SK-N-SH (cell line): ENCODE results near the gene CYFIP1. TPM values are rescaled to one million over a fixed set of nuclear protein-coding genes. Genes with fewer than 3 reads are reported as not detected.

ENCODE experiments used
- CTCF ChIA-PET: fragments of 300-600, 350-600 bp; formaldehyde crosslinking; extraction: SDS; loops from one replicate; lab custom pipeline; 2021; lab: Yijun Ruan, JAX
- POLR2A ChIA-PET: fragments of 350-600 bp; sonication (Branson Sonifier 250); formaldehyde crosslinking; extraction: SDS; loops from one replicate; lab custom pipeline; 2020; ENCODE audit warnings: antibody characterized with exemption, inconsistent platforms; lab: Yijun Ruan, JAX
- DNase-seq: peaks from one replicate; pipeline ENCODE4 v3.0.0; 2012
- H2AFZ ChIP-seq: fragments of 200-600 bp; sonication (generic); 2 replicates; pipeline ENCODE4 v1.8.1; 2016; ENCODE audit warnings: antibody characterized with exemption, mild to moderate bottlenecking, low read depth
- H3F3A ChIP-seq: fragments of 200-600 bp; sonication (generic); replicated peaks from 2 replicates; pipeline ENCODE3; 2016; ENCODE audit warnings: antibody characterized with exemption, mild to moderate bottlenecking; ENCODE audit not compliant: insufficient read depth
- H3K27ac ChIP-seq, 2 experiments: fragments of 200-500 bp in 1 of 2; fragments of 200-600 bp in 1 of 2; sonication (Bioruptor generic) in 1 of 2; sonication (generic), shearing (Covaris generic) in 1 of 2; 2 replicates each; pipeline versions ENCODE4 v1.5.1 to v1.6.1; 2014 to 2016; ENCODE audit warnings: low read depth in 2 of 2, inconsistent platforms in 1 of 2, low read length in 1 of 2, mild to moderate bottlenecking in 1 of 2, mixed read lengths in 1 of 2
- H3K27me3 ChIP-seq: fragments of 200-600 bp; sonication (generic), shearing (Covaris generic); 2 replicates; pipeline ENCODE4 v1.6.1; 2016; ENCODE audit warnings: mixed run types; ENCODE audit not compliant: insufficient read depth
- H3K36me3 ChIP-seq, 2 experiments: fragments of 200-500 bp in 1 of 2; fragments of 200-600 bp in 1 of 2; sonication (Bioruptor generic) in 1 of 2; sonication (generic) in 1 of 2; replicated peaks in 1 of 2; 2 replicates each; pipeline versions ENCODE3 to v1.5.1; 2014 to 2016; ENCODE audit warnings: low read length in 1 of 2, mild to moderate bottlenecking in 1 of 2; ENCODE audit not compliant: insufficient read depth in 2 of 2, control insufficient read depth in 1 of 2
- H3K4me1 ChIP-seq, 2 experiments: fragments of 200-500 bp in 1 of 2; fragments of 200-600 bp in 1 of 2; sonication (Bioruptor generic) in 1 of 2; sonication (generic), shearing (Covaris generic) in 1 of 2; 2 replicates each; pipeline versions ENCODE4 v1.5.1 to v1.6.1; 2014 to 2016; ENCODE audit warnings: low read depth in 1 of 2, low read length in 1 of 2, mixed run types in 1 of 2; ENCODE audit not compliant: insufficient read depth in 2 of 2, control insufficient read depth in 1 of 2
- H3K4me2 ChIP-seq: fragments of 200-600 bp; sonication (generic), shearing (Covaris generic); 2 replicates; pipeline ENCODE4 v1.6.1; 2017; ENCODE audit warnings: mixed run types
- H3K4me3 ChIP-seq, 2 experiments: fragments of 200-500 bp in 1 of 2; fragments of 200-600 bp in 1 of 2; sonication (Bioruptor generic) in 1 of 2; sonication (generic), shearing (Covaris generic) in 1 of 2; 2 replicates each; pipeline versions ENCODE4 v1.5.1 to v1.8.1; 2014 to 2016; ENCODE audit warnings: low read depth in 2 of 2, inconsistent platforms in 1 of 2, low read length in 1 of 2, mild to moderate bottlenecking in 1 of 2, mixed read lengths in 1 of 2, moderate library complexity in 1 of 2
- H3K79me2 ChIP-seq: fragments of 200-600 bp; sonication (generic); 2 replicates; pipeline ENCODE4 v1.8.1; 2017; ENCODE audit warnings: mild to moderate bottlenecking; ENCODE audit not compliant: insufficient read depth
- H3K9ac ChIP-seq: fragments of 200-600 bp; sonication (generic); 2 replicates; pipeline ENCODE4 v1.6.1; 2017; ENCODE audit warnings: mixed run types
- H3K9me2 ChIP-seq: fragments of 200-600 bp; sonication (generic); 2 replicates; pipeline ENCODE4 v1.6.1; 2017; ENCODE audit warnings: mixed run types
- H3K9me3 ChIP-seq: fragments of 200-600 bp; sonication (generic); 2 replicates; pipeline ENCODE4 v1.6.1; 2017; ENCODE audit warnings: mixed run types, mild to moderate bottlenecking, moderate library complexity
- H4K20me1 ChIP-seq: fragments of 200-600 bp; sonication (generic); 2 replicates; pipeline ENCODE4 v1.6.1; 2017; ENCODE audit warnings: mild to moderate bottlenecking, mixed run types; ENCODE audit not compliant: insufficient read depth
- EP300 ChIP-seq, 2 experiments: IDR thresholded peaks; 2 replicates each; pipeline versions ENCODE4 v1.4.0 to v1.6.1; 2012; ENCODE audit warnings: borderline replicate concordance in 1 of 2, low read depth in 1 of 2, low read length in 1 of 2
- EZH2phosphoT487 ChIP-seq: fragments of 200-600 bp; sonication (generic); IDR thresholded peaks from 2 replicates; pipeline ENCODE4 v1.6.1; 2017; ENCODE audit warnings: low read depth, mixed run types, mild to moderate bottlenecking, antibody characterized with exemption, moderate library complexity, borderline replicate concordance
- FOXJ3 ChIP-seq: sonication (generic); formaldehyde crosslinking; IDR thresholded peaks from 2 replicates; pipeline ENCODE4 v1.5.1; 2020; ENCODE audit warnings: mild to moderate bottlenecking, missing genetic modification reagents
- FOXM1 ChIP-seq: IDR thresholded peaks from 2 replicates; pipeline ENCODE4 v1.4.0; 2012; ENCODE audit warnings: low read depth, mild to moderate bottlenecking
- POLR2AphosphoS5 ChIP-seq: IDR thresholded peaks from 2 replicates; pipeline ENCODE4 v1.6.1; 2012; ENCODE audit warnings: low read depth, low read length
- RAD21 ChIP-seq: IDR thresholded peaks from 2 replicates; pipeline ENCODE4 v1.6.1; 2012; ENCODE audit warnings: mild to moderate bottlenecking, low read length
- YY1 ChIP-seq: IDR thresholded peaks from 2 replicates; pipeline ENCODE4 v1.4.0; 2012; ENCODE audit warnings: low read depth, mild to moderate bottlenecking
- WGBS: methylation state at CpG from one replicate; pipeline ENCODE4 v1.1.6; 2017; ENCODE audit warnings: low lambda C conversion rate; 5-methylcytosine and 5-hydroxymethylcytosine counted together
- polyA plus RNA-seq, 3 experiments: library from polyadenylated mRNA; depleted of rRNA; stranded (reverse); fragments of >200 nt; gene quantifications; 2 replicates each; pipeline ENCODE4 v1.2.3, GENCODE V29; 2012

The CYFIP1 gene
- polyA plus RNA-seq, 1 of the 3 experiments (the other 2 are of a cell fraction) = 53.4 TPM

DNA sequence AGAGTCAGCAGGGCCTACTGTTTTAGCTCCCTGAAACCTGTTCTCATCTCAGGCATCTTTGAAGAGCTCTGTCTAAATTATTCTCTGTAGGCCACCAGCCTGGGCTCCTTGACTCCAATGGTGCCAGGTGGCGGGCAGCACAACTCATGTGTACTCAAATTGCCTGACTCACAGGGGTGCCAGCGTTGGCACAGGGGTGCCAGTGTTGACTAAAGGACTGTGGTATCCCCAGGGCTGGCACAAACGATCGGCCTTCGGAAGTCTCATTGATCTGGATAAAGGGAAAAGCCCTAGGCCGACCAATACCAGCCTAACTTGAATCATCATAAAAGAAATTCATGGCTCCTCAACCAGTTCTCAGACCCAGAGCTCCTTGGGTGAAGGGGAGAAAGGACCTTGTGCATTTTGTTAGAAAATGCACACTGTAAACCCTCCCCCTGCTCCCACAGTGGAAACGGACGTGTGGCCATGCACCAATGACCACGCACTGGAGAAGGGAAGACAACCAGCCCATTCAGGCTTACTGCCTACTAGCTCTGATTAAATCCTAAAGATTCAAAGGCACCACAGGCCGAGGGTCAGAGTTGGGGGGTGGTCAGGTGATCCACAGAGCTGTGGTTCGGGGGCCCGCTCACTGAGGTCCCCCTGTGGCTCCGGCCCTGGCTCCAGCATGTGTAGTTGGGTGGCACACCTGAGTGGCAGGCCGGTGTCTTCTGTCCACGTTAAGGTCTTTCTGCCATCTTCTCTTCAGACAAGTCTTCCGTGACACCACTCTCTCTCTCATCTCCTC, 72.8 kb downstream of the CYFIP1 start:
- H3K9ac ChIP-seq = no peak overlapping the region
- H3K4me2 ChIP-seq = no peak overlapping the region
- POLR2A ChIA-PET = no interaction called here
- no peaks in the 10 kb centered on the region for H3F3A ChIP-seq
- H3K4me3 ChIP-seq = no peak overlapping the region
- H3K9me3 ChIP-seq = no peaks in the 10 kb centered on the region
- H3K4me1 ChIP-seq = peaks cover 0 to 8% of the 10 kb centered on the region in 2 experiments; a peak in 1 of 4 replicates
- TF ChIP-seq POLR2AphosphoS5 = no peak
- no peak for TF ChIP-seq EP300 (IDR thresholded peaks at IDR 0.05; ENCODE audit: borderline replicate concordance in 1 of 2, low read depth in 1 of 2, low read length in 1 of 2)
- no peak for TF ChIP-seq RAD21
- H2AFZ ChIP-seq = no peak overlapping the region
- H3K27ac ChIP-seq = no peak overlapping the region
- peaks cover 31 to 68% of the 10 kb centered on the region in 2 experiments for H3K36me3 ChIP-seq
- H3K9me2 ChIP-seq = no peaks in the 10 kb centered on the region
- 94% methylated on average over 12 of the region's 16 CpGs for WGBS
- no peaks in the 10 kb centered on the region for H3K27me3 ChIP-seq
- H3K79me2 ChIP-seq = no peaks in the 10 kb centered on the region
- DNase-seq = no peak
- no peaks in the 10 kb centered on the region for H4K20me1 ChIP-seq
- CTCF ChIA-PET = interaction anchor here (1.1 kb wide), 1 partner anchor 162 kb away, joined by 3 read pairs; no protein-coding TSS in a partner anchor

DNA sequence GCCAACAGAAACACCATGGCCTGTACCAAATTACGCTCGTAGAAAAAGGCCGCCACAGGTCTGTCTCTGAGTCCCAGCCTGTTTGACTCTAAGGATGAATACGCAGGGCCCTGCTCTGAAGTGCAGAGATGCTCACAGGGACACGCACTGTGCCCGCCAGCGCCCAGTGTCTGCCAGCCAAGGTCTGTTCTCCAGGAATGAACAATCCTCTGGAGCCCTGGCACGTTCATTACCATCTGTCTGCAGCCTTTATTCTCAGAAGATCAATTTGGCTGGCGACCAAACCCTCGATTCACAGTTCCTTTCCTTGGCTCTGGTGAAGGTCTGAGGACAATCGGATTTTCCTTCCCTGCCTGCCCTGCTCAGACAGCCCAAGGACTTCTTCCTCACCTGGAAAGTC, 75.4 kb downstream of the CYFIP1 start:
- H3K9ac ChIP-seq = no peak overlapping the region
- no peak overlapping the region for H3K4me3 ChIP-seq
- no peak overlapping the region for H3K4me2 ChIP-seq
- H3K27me3 ChIP-seq = no peaks in the 10 kb centered on the region
- no peak overlapping the region; a peak in 1 of 4 replicates for H3K27ac ChIP-seq
- no peak for DNase-seq
- no peaks in the 10 kb centered on the region for H3K9me2 ChIP-seq
- ChIA-PET POLR2A (no interaction called here), CTCF (no interaction called here)
- H4K20me1 ChIP-seq = no peaks in the 10 kb centered on the region
- TF ChIP-seq EZH2phosphoT487 (no peak), FOXM1 (no peak)
- H3F3A ChIP-seq = no peaks in the 10 kb centered on the region
- WGBS = 86% methylated on average over 9 of the region's 11 CpGs
- peaks cover 21 to 61% of the 10 kb centered on the region in 2 experiments for H3K36me3 ChIP-seq
- H3K9me3 ChIP-seq = no peaks in the 10 kb centered on the region
- H3K79me2 ChIP-seq = no peaks in the 10 kb centered on the region
- peaks cover 0 to 8% of the 10 kb centered on the region in 2 experiments; a peak in 1 of 4 replicates for H3K4me1 ChIP-seq
- H2AFZ ChIP-seq = no peak overlapping the region

DNA sequence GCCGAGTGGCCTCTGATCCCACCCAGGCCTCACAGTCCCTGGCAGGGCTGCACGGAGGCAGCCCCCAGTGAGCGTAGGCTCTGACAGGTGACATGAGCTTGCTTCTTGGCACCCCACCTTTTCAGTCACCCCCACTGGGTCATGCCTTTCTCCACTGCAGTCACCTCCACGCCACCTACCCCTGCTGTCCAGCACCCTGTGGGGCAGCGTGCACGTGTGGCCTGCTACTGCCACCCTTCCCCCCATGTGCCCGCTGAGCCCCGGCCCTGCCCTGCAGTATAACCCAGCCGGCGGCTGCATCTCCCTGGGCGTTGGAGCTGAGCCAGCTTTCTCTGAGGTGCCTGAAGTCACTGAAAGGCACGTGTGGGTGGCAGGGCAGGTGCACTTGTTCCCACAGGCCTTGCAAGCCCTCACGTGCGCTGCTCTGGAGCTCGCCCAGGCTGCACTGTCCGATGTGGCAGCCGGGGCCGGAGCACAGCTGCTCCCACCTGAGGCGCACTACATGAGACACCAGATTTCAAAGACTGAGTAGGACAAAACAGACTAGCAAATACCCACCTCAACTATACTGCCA, 76.1 kb downstream of the CYFIP1 start:
- 90% methylated on average over 11 of the region's 19 CpGs for WGBS

More for the DNA sequence above, 76.1 kb downstream of the CYFIP1 start:
- H3K4me1 ChIP-seq = peaks cover 0 to 8% of the 10 kb centered on the region in 2 experiments; a peak in 1 of 4 replicates
- H3F3A ChIP-seq = no peaks in the 10 kb centered on the region
- H3K4me3 ChIP-seq = no peak overlapping the region
- H4K20me1 ChIP-seq = no peaks in the 10 kb centered on the region
- peaks cover 14 to 55% of the 10 kb centered on the region in 2 experiments for H3K36me3 ChIP-seq
- H3K27me3 ChIP-seq = no peaks in the 10 kb centered on the region
- POLR2A ChIA-PET = no interaction called here
- H3K79me2 ChIP-seq = no peaks in the 10 kb centered on the region
- H3K4me2 ChIP-seq = no peak overlapping the region
- no peaks in the 10 kb centered on the region for H3K9me3 ChIP-seq
- H3K9me2 ChIP-seq = no peaks in the 10 kb centered on the region
- H3K27ac ChIP-seq = no peak overlapping the region; a peak in 1 of 4 replicates
- no peak overlapping the region for H2AFZ ChIP-seq
- TF ChIP-seq FOXJ3 (CRISPR knock-in tag) = no peak
- no peak for TF ChIP-seq YY1
- no peak overlapping the region for H3K9ac ChIP-seq
- CTCF ChIA-PET = no interaction called here
- no peak for DNase-seq
